HG03469 (cell line): ENCODE results near the gene SMIM20.
"Not testable (repeated sequence)": the region's sequence is repeated elsewhere in the genome, so short reads cannot be mapped to it uniquely, and the experiment has no call there.

Experiments used
- ATAC-seq: cut with Tn5 transposase; IDR thresholded peaks from one replicate; pipeline ENCODE4 v1.9.1; 2021; ENCODE audit warnings: mild to moderate bottlenecking, moderate library complexity, moderate number of reproducible peaks; ENCODE audit not compliant: unreplicated experiment

The SMIM20 gene

DNA sequence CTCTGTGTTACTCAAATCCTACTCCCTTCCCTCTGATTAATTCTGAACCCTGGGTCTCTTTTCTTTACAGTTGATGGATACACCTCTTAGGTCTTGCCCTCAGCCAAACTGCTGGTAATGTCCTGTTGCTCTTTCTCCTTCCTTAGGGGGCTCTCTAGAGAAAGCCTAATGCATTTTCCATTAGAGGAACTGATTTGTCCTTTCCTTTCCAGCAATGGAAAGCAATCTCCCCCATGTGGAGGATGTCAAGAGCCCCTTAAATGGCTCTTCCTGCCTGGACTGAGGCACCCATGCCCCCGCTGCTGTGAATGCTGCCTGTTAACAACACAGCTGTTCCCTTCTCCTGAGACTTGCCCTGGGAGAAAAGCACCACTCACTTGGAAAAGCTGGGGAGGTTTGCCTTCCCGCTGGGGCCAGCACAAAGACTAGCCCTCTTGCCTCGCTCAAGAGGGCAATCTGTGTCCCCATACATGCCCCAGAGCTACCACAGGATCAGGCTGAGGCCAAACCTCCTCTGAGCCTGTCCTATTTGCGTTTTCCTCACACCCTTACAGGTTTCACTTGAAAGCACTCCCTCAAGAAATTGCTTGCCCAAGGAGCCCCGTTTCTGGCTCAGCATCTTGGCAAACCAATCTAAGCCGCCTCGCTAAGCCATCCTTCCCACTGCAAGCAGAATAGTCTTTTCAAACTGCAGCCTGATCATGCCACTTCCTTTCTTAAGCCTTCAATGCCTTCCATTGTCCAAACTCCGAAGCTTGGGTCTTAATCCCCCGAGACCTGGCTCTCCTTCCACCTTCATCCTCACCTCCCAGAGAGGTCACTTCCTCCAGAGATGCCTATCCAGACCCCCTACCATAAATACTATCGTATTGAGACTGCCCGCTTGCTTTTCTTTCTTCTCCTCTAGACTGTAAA is 23.2 kb upstream of the SMIM20 start:
- ATAC-seq = no peak

GRCh38 chr4:25892796-25893195 is 21.2 kb upstream of the SMIM20 start:
- no peak for ATAC-seq

DNA sequence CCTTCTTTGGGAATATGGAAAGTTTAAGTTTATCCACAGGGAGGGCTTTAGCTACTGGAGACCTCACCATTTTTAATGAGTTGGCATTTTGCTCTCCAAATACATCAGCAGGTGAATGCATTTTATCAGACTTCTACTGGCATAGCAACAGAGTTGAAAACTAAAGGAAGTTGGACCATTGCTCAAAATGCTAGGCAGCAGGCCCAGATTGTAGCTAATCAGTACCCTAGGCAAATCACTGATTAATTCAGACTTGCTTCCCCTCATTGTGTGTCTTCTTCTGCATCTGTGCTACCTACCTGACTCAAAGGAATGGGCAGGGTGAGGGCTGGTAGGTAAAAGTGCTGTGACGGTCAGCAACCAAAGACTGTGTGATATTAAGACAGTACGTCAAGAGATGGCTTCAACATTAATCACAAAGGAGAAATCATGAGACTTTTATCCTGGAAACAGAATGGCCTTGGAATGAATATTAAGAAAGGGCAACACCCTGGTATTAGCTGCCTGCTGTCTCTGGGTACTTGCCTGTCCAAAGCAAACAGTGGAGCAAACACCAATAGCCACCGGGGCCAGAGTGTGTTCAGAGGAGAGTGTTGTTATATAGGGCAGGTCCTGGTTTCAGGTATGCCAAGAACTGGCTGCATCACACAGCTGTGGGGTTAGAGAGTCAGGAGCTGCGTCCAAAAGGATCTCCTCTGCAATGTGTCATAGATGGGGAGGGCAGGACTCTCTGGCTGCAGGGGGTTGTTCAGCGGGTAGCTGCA is 17.1 kb upstream of the SMIM20 start:
- no peak for ATAC-seq

DNA sequence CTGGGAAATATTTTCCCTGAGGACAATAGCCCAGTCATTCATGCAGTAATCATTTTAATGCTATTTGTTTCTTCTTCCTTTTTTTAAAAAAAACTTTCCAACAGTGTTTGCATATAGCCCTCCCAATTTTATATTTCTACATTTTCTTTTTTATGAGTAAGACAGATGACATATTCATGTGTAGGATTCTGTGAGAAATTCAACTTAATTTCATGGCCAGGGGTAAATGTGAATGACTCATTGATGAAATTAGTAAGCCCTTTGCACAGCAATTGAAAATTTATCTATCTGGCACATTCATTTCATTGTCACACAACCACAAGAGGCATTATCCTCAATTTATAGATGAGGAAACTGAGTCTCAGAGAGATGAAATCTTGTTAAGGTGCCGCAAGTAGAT is 13.7 kb upstream of the SMIM20 start:
- no peak for ATAC-seq

DNA sequence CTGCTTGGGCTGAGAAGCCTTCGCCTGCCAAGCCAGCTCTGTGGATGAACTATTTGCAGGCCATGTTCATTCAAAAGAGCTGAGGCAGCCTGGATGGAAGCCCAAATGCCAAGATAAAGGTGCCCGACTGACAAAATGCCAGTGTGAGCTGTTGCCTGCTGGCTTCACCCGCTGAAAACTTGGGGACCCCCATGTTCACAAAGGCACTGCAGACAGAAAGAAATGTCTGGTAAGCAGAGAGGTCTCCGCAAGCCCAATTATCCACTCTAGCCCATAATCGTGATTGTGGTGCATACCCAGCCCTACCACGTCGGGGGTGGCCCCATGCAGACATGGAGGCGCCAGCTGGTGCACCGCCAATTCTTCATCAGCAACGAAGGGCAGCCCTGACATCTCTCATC is 13.0 kb upstream of the SMIM20 start:
- ATAC-seq = no peak

DNA sequence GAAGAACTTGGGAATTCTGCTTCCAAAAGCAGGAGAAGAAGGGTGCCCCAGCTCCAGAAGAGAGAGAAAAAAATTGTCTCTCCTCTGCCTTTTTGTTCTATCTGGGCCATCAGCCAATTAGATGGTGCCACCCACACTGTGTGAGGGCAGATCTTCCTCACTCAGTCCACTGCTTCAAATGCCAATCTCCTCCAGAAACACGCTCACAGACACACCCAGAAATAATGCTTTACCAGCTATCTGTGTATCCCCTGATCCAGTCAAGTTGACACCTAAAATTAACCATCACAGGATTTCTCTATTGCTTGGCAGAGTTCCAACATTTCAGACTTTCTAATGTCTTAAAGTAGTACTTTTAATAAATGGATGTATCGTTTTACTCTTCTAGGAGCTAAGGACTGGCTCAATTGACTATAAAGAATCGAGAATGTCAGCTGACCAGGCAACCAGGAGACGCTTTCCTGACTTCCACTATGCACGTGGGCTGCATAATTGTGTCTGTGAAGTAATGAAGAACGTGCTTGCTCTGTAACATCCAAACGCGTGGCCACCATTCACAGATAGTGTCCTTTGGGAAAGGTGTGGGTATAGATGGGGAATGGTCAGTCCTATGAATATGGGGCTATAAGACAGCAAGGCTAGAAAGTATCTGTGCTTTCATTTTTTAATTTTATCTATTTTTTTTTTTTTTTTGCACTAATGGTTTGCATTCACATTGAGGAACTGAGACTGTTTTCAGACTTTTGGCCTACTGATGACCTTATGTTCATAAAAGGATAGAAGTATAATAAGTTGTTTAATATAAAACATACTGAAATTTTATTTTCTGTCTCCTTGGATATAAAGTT is 9.9 kb upstream of the SMIM20 start:
- no peak for ATAC-seq

DNA sequence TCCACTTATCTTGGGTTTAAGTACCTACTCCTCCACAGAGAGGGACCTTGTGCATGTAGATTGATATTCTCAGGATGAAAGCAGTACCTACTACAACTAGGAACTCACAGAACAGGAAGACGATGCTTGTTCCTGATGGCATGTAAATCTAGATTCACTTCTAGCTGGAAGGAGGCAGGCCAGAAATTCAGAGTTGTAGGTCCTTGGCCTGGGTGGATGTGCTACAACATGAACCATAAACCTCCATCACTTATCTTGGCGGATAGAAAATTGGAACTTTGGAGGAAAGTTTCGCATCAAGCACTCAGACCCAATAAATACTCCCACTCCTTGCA is 9.3 kb upstream of the SMIM20 start:
- no peak for ATAC-seq

- ATAC-seq = no peak
Measured at GRCh38 chr4:25905371-25905770, 8.6 kb upstream of the SMIM20 start.

- not testable (repeated sequence) for ATAC-seq
Measured at GRCh38 chr4:25906113-25906512, 7.9 kb upstream of the SMIM20 start.

DNA sequence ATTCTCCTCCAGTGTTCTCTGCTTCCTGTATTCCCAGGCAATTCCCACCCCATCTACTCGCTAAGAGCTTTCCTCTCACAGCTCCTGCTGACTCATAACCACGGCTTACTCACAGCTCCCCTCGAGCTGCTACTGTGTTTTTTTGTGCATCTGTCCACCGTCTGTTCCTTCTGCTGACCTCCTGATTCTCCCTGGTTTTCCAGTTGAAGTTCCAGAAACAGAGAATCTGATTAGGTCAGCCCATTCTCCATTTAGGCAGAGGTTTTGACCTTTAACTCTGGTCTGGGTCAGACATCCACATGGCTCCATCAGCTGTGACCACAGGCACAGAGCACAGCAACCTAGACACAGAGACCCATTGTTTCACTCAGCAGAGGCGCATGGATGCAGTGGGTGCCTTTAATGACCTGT is 5.5 kb upstream of the SMIM20 start:
- ATAC-seq = no peak

- no peak for ATAC-seq
Measured at GRCh38 chr4:25911356-25911755, 2.7 kb upstream of the SMIM20 start.

- ATAC-seq = no peak
Measured at GRCh38 chr4:25913056-25913850, 767 bp upstream of the SMIM20 start.

DNA sequence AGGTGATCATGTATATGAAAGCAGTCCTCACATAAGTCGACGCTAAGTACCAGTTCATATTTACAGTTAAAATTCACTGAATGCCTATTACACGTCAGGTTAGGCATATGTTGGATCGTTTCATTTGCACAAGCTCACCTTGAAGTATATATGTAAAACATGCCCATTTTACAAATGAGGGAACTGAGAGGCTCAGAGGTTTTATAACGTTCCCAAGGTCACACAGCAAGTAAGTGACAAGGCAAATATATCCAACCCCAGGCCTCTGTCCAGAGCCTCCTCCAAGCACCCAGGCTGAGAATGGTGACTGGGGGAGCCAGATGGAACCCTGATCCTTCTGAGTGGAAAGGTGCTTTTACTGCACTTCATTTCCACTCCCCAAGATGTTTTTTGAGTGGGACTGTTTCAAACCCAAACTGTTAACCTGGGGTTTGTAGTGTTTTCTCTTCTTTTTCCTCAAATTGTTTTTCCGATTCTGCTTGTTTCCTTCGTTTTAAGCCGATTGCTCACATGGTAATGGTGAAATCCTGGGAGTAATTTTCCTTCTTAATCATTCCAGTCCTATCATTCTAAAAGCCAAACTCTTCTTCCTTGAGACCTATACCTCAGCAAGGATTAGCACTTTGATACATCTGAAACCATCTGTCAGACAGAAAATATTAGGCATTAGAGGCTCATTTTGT is 791 bp downstream of the SMIM20 start:
- no peak for ATAC-seq

GRCh38 chr4:25915353-25915705 is 1.3 kb downstream of the SMIM20 start:
- ATAC-seq = no peak

GRCh38 chr4:25916870-25917269 is 2.9 kb downstream of the SMIM20 start:
- no peak for ATAC-seq

DNA sequence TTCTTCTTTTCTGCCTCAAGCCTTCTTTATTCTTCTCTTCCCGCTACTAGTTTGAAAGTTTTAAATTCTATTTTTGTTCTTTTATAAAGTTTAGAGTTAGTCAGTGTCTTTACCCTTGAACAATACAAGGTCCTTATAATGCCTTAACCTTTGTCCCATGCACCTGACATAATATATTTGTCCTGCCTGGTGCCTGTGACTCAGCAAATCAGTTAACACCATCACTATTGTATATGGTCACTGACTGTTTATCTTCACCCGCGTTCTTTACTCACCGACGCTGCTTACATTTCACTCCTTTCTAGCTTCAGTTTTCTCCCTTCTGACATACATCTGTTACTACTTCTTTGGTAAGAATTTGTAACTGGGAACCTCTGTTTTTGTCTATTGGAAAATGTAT is 5.7 kb downstream of the SMIM20 start:
- no peak for ATAC-seq

DNA sequence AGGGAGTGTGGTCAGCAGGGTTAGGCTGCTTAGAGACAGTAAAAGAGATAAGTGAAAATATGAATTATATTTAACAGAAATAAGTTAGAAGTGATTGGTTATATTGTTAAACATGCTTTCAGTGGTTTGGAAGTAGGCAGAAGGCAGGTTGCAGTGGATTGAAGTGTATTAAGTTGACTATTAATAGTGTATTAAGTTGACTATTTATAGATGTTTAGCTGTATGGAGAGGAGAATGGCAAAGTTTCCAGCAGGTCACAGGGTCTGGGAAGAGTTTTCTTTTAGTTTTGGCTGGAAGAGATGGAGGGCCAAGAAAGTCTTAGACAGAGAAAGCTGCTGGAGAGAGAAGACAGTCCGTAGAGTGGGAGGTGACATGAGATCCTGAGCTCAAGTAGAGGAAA is 7.9 kb downstream of the SMIM20 start:
- ATAC-seq = no peak

DNA sequence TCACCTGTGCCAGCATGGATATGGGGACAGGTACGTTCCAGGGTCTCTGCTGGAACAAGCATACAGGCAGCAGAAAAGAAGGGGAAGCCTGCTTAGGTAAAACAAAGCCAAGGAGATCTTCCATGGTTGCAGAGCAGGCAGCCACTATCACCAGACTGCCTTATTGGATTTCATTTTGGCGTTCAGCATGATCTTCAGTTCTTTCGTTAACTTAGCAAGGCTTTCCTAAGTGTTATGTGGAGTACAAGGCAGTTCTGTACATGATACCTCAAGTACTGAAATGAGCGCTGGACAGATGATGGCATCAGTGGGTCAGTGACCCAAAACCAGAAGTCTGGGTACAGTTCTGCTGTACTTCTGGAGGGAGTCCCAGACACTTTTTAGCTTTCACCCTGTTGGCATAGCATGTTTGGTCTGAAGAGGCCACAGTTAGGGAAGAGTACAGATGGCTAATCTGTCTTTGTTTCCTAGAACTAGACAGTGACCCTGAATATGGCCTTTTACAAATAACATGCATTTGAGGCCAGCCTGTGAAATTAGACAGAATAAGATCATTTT is 8.9 kb downstream of the SMIM20 start:
- no peak for ATAC-seq

GRCh38 chr4:25923745-25924144 is 9.7 kb downstream of the SMIM20 start:
- no peak for ATAC-seq
